DMS53 treated with DMSO at 0.1 percent for 48 hours (cell line): Measurements from ENCODE around the gene GRIK3.
"Not testable (repeated sequence)": the region's sequence is repeated elsewhere in the genome, so short reads cannot be mapped to it uniquely, and the experiment has no call there.

Source experiments
- DNase-seq: peaks from one replicate; lab custom pipeline; 2025; ENCODE audit not compliant: unreplicated experiment; lab: John Stamatoyannopoulos, UW

GRIK3 gene

DNA sequence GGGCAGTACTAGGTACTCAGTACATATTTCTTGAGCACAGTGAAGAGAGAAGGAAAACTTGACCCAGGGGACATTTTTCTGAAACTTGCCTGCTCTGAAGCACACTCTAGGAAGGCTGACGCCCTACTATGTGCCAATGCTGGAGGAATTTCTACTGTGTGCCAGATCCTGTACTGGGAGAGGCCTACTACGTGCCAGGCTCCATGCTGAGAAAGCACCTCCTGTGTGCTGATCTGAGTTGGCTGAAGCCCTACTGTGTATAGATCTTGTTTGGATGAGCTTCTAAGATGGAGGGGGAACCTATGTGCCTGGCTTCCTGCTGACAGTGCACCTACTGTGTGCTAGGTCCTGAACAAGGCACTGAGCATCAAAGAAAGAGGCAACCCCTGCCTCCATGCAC lies 86.2 kb downstream of the GRIK3 start:
- DNase-seq, result no peak

DNA sequence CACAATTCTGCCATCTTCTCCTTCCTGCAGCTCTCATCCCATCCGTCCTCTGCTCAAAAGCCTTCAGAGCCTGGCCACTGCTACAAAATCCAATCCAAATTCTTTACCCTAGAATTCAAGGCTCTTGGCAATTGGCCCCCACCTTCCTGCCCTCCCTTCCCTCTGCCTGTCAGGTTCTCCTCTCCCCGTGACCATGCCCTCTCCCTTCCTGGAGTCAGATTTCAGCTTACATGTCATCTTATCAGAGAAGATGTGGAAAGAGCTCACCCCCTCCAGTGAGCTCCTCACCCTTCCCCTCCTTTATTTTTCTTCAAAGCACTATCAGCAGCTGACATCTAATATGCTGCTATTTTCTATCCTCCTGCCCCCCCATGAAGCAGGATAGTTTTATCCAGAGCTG lies 86.9 kb downstream of the GRIK3 start:
- no peak for DNase-seq

- no peak for DNase-seq
Measured at GRCh38 chr1:36944883-36945282, 89.4 kb downstream of the GRIK3 start.

DNA sequence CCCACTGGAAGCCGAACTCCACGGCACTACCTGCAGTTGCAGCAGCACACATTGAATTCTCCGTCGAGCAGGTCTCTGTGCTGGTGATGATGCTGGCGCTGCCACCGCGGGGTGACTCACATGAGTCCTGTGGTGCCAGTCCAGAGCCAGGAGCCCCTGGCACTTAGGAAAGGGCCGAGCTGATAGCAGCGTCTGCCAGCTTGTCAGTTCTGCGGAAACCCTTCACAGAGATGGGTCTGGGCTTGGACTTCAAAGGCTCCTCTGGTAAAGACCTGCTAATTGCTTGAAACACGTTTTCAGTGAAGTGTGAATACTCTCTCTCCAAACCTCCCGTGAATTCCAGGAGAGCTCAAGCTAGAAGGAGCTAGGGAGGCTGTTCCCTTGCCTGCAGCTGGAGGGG lies 92.2 kb downstream of the GRIK3 start:
- no peak for DNase-seq

DNA sequence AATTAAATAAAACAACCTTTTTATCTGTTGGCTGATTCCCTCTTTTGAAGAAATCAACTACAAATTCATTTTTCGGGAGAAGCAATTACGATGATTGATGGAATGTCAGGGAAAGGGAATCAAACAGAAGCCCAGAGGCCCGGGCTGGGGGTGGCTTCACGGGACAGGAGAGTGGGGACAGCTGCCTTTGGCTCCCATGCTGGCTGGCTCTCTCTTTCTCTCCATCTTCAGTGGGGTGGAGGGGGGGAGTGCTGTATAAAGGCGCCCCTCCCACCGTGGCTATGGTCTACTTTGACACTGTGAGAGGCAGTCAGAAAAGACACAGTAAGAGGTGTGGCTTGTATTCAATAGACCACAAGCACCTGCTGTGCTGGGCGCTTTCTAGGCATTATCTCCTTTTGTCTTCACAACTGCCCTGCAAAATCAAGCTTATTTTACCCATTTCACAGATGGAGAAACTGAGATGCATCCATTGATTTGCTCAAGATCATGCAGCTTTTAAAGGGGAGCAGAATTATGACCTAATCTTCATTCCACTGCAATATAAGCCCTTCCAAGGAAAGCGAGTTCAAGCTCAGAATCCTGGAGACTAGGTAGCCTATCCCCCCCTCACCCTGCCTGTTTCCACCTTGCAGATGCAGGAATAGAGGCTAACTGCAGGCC lies 92.9 kb downstream of the GRIK3 start:
- no peak for DNase-seq

DNA sequence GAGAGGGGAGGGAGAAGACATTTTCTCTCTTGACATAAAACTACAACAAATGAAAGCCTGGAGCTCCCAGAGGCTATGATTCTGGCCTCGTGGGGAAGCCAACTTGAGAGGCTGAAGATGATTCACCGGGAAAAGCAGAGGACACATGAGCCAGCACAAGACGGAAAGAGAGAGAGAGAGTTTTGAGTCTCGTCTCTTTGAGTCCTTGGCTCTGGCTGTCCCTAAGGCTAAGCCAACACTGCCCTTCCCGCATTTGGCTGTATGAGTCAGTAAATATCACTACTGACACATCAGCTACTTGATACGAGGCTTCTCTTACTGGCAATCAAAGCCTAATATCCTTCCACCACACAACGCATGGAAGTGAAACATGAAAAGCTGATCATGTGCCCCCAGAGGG lies 95.5 kb downstream of the GRIK3 start:
- DNase-seq, result no peak

DNA sequence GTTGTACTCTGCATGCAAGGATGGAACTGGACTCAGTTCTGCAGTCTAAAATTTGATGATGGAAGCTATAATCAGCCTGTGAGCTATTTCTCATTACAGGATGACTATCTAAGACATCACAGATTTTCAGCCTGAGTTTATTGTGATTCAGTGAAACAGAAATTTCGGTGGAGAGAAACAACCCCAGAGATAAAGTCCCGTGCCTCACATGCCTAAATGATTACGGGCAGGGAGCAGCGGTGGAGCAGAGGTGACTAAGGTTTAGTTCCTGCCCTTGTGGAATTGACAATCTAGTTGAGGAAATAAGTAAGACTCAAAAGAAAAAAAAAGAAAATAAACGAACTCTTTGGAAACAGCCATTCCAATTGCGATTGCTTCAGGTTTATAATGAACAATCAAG lies 96.9 kb downstream of the GRIK3 start:
- no peak for DNase-seq

- DNase-seq, result no peak
Measured at GRCh38 chr1:36934061-36934460, 100.3 kb downstream of the GRIK3 start.

DNA sequence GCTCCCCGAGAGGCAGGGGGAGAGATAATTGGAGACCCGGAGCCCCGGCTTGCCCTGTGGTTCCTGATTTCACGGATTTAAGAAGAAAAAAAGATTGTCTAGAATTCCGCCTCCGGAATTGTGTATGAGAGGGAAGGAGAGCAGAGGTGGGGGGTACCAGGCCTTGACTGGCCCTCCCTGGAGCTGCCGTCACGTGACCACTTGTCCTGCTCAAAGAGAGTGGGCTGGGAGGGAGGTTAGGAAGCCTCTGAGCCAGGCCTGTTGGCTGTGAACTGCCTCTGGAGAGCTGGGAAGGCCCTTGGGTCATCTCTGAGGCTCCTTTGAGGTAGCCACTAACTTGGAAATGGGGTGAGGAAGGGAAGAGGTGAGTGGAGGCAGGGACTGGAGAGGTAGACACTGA lies 106.5 kb downstream of the GRIK3 start:
- no peak for DNase-seq

- DNase-seq, result no peak
Measured at GRCh38 chr1:36925251-36925650, 109.1 kb downstream of the GRIK3 start.

DNA sequence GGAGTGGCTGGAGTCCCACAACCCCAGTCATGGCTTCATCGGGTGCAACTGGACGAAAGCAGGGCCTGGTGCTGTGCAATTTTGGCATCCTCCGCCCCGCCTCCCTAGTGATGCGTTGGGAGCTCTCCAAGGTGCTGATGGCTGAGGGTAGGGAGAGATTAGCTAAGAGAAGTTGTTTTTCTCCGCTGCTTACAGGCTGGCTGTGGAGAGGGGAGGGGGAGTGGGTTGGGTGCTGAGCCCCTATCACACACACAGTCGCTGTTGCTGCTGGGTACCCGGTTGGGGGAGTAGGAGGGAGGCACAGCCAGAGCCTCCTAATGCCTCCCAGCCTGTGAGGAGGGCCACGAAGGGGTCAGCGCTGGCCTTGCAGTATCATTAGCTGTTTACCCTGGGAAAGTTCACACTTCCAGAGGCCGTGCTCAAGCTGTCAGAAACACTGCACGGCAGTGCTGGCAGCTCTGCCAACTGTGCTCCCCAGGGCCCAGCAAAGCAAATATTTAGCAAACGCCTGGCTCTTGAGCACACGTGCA lies 110.0 kb downstream of the GRIK3 start:
- DNase-seq, result no peak

DNA sequence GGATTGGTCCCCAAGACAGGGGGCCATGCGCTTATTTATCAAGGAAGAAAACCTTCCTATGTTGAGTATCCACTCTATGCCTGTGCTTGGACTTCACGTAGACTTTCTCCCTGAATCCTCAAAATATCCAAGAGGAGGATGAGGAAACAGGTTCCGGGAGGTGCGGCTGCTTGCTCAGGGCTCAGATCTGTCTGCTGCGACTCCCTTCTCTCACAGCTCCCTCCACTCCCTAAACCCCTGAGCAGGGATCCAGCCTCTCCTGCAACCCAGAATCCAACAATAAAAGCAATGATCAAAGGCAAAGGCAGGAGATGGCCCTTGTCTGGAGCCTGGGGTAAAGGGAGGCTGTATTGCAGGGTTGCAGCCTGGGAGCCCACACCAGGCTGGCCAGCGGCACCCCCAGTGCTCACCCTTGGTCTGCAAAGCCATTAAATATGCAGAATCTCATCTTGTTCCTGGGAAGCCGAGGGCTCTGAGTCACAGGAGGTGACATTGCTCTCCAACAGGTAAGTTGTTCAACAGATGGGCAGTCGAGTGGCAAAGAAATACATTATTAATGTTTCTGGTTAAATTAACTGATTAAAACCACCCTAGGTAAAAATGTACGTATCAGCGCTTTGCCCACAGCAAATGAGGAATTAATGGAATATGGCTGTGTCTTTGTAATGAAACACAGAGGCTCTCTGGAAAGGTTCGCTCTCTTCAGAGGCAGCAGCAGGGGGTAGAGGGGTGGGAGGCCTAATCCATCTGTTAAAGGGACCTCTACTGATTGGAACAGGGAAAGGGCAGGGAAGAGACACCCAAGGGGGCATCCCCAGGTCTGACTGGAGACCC lies 111.5 kb downstream of the GRIK3 start:
- DNase-seq, result no peak

DNA sequence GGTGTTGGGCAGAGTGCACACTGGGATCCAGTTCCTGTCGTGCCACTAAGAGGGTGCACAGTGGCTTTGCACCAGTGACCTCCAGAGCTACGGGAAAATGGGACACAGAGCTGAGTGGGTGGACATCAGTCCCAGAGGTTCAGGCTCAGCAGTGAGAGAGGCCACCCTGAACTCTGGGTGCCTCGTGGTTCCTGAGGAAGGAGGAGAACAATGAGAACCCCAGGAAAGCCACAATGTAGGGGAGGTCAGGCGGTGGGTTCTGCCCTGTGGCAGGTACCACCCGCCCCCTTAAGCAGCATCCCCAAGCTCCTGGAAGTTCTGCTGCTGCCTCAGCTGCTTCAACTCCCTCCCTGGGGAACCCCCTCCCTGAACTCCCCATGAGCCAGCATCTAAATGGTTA lies 112.2 kb downstream of the GRIK3 start:
- DNase-seq, result no peak

- no peak for DNase-seq
Measured at GRCh38 chr1:36920801-36921405, 113.4 kb downstream of the GRIK3 start.

GRCh38 chr1:36920371-36920770 lies 113.9 kb downstream of the GRIK3 start:
- DNase-seq, result no peak

- no peak for DNase-seq
Measured at GRCh38 chr1:36919491-36920145, 114.7 kb downstream of the GRIK3 start.

GRCh38 chr1:36918604-36919003 lies 115.7 kb downstream of the GRIK3 start:
- DNase-seq, result no peak

DNA sequence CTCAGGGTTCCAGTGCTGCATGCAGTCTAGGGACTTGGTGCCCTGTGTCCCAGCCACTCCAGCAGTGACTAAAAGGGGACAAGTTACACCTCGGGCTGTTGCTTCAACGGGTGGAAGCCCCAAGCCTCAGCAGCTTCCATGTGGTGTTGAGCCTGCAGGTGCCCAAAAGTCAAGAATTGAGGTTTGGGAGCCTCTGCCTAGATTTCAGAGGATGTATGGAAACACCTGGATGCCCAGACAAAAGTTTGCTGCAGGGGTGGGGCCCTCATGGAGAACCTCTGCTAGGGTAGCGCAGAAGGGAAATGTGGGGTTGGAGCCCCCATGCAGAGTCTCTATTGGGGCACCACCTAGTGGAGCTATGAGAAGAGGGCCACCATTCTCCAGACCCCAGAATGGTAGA lies 117.8 kb downstream of the GRIK3 start:
- not testable (repeated sequence) for DNase-seq

DNA sequence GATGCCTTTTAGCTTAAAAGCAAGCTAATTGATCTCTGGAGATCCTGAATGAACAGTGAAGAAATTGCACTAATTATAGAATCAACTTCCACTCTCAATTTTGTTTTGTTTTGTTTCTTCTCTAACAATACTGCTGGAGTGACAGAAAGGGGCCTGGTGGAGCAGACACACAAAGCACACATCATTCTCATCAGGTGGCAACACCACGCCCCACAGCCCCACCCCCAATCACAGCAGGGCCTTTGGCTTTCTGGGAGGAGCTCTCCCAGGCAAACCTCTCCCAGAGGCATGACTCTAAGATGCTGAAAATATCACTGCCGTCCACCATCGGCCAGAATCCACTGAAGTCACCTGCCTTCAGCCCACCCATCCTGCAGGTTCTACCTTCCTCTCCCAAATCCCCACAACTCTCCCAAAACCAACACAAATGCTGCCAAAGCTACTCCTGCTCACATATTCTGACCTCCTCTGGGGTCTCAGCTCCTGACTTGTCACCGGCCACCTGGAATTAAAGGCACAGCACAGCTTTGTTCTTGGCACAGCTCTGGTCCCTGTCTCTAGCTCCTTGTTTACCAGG lies 120.7 kb downstream of the GRIK3 start:
- DNase-seq, result no peak

DNA sequence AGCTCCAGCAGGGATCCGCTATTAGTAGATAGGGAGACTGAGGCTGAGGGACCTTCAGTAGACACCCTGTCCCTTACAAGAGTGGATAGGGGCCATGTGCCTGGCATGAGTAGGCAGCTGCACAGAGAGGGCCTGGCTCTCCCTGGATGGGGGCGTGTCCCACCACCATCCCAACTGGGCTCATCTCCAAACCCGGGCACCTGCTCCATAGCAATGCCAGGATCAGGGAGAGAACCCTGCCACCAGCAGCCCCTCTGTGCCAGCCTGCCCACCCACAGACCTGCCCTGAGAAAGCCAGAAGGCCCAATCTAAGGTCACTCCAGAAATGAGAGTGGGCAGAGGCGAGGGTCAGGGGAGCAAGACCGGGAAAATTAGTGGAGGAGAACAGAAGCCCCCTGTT lies 121.3 kb downstream of the GRIK3 start:
- no peak for DNase-seq

DNA sequence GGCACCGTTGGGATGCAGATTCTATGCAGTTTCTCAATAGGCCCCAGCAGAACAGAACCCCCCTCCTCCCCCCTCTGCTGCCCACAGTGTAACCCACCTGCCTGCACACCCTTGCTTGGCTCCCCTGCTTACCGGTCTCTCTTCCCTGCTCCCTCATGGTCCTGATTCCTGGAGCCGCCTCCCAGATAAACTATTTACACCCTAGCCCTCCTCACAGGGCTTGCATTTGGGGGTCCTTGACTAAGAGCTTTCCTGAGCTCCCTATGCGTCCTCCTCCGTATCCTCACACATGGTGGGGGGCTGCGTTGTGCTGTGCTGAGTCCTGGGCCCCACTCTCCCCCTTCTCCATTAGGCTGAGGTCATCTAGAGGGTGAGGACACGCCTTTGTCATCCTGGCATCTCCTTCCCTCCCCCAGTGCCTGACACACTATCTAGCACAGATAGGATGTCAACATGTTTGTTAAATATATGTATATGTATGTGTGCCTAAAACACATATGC lies 121.9 kb downstream of the GRIK3 start:
- no peak for DNase-seq
